GM23338 (cell line): ENCODE measurements around the gene ADA. TPM values are rescaled to one million over a fixed set of nuclear protein-coding genes. Genes with fewer than 3 reads are reported as not detected.

Experiments used
- ATAC-seq: fragments of 200-7000 bp; cut with Tn5 transposase; 3 replicates; pipeline ENCODE4 v1.9.1; 2020
- DNase-seq: peaks from one replicate; pipeline ENCODE4 v3.0.0-alpha.2; 2015; ENCODE audit warnings: low spot score
- H2AFZ ChIP-seq: fragments of 200-600 bp; sonication (generic); 2 replicates; pipeline ENCODE4 v1.8.0; 2016; ENCODE audit warnings: antibody characterized with exemption, mild to moderate bottlenecking, moderate library complexity
- H3F3A ChIP-seq: fragments of 200-600 bp; sonication (generic); replicated peaks from 2 replicates; pipeline ENCODE4 v1.8.0; 2017; ENCODE audit warnings: antibody characterized with exemption, mixed run types, low read depth
- H3K27ac ChIP-seq: fragments of 200-600 bp; sonication (generic); 2 replicates; pipeline ENCODE4 v1.6.1; 2016; ENCODE audit warnings: low read depth
- H3K27me3 ChIP-seq: fragments of 200-600 bp; sonication (generic); 2 replicates; pipeline ENCODE4 v1.8.0; 2016; ENCODE audit warnings: mild to moderate bottlenecking, mixed run types, moderate library complexity; ENCODE audit not compliant: insufficient read depth
- H3K36me3 ChIP-seq: fragments of 200-600 bp; sonication (generic); 2 replicates; pipeline ENCODE4 v1.8.0; 2016; ENCODE audit warnings: mild to moderate bottlenecking; ENCODE audit not compliant: insufficient read depth
- H3K4me1 ChIP-seq: fragments of 200-600 bp; sonication (generic); 2 replicates; pipeline ENCODE4 v1.8.0; 2016; ENCODE audit warnings: mild to moderate bottlenecking, moderate library complexity; ENCODE audit not compliant: insufficient read depth
- H3K4me2 ChIP-seq: fragments of 200-600 bp; sonication (generic); 2 replicates; pipeline ENCODE4 v1.7.1; 2017; ENCODE audit warnings: mixed run types
- H3K4me3 ChIP-seq: fragments of 200-600 bp; sonication (generic); 2 replicates; pipeline ENCODE4 v1.6.1; 2016; ENCODE audit warnings: mixed run types
- H3K79me2 ChIP-seq: fragments of 200-600 bp; sonication (generic); replicated peaks from 2 replicates; pipeline ENCODE4 v1.8.0; 2017; ENCODE audit warnings: mild to moderate bottlenecking; ENCODE audit not compliant: insufficient read depth
- H3K9me2 ChIP-seq: fragments of 200-600 bp; sonication (generic); 2 replicates; pipeline ENCODE4 v1.8.0; 2017; ENCODE audit not compliant: insufficient read depth
- H4K20me1 ChIP-seq: fragments of 200-600 bp; sonication (generic); replicated peaks from 2 replicates; pipeline ENCODE4 v1.8.0; 2017; ENCODE audit warnings: mild to moderate bottlenecking; ENCODE audit not compliant: insufficient read depth
- H3K27ac Mint-ChIP-seq: 2 replicates; pipeline ENCODE4 v1.8.0; 2020; ENCODE audit warnings: inconsistent platforms, mild to moderate bottlenecking, moderate library complexity, mixed read lengths
- H3K27me3 Mint-ChIP-seq: 3 replicates; pipeline ENCODE4 v1.8.0; 2022; ENCODE audit warnings: low read depth, mild to moderate bottlenecking, moderate library complexity, mixed read lengths, inconsistent platforms; ENCODE audit not compliant: insufficient read depth, poor library complexity
- H3K36me3 Mint-ChIP-seq: 3 replicates; pipeline ENCODE4 v1.8.0; 2021; ENCODE audit warnings: low read depth, mild to moderate bottlenecking, inconsistent platforms, moderate library complexity, mixed read lengths
- H3K4me1 Mint-ChIP-seq: 3 replicates; pipeline ENCODE4 v1.8.0; 2020; ENCODE audit warnings: mild to moderate bottlenecking, inconsistent platforms, mixed read lengths
- H3K4me3 Mint-ChIP-seq: 3 replicates; pipeline ENCODE4 v1.8.0; 2021; ENCODE audit warnings: moderate library complexity, mild to moderate bottlenecking, inconsistent platforms, mixed read lengths
- H3K9me3 Mint-ChIP-seq: 3 replicates; pipeline ENCODE4 v1.8.0; 2020; ENCODE audit warnings: moderate library complexity, mild to moderate bottlenecking, inconsistent platforms, mixed read lengths
- CREB1 ChIP-seq: fragments of 250-450 bp; sonication (Bioruptor Pico); IDR thresholded peaks from 2 replicates; pipeline ENCODE4 v1.5.0; 2020; ENCODE audit warnings: low read depth, mild to moderate bottlenecking, moderate library complexity
- ETS1 ChIP-seq: IDR thresholded peaks from 2 replicates; pipeline ENCODE4 v1.6.1; 2016; ENCODE audit warnings: antibody characterized with exemption
- EZH2phosphoT487 ChIP-seq: fragments of 200-600 bp; sonication (generic); IDR thresholded peaks from one replicate; pipeline ENCODE4 v1.8.1; 2018; ENCODE audit warnings: antibody characterized with exemption; ENCODE audit not compliant: unreplicated experiment
- JUNB ChIP-seq: IDR thresholded peaks from one replicate; pipeline ENCODE4 v1.6.1; 2016; ENCODE audit warnings: antibody characterized with exemption; ENCODE audit not compliant: unreplicated experiment
- NANOG ChIP-seq: IDR thresholded peaks from 2 replicates; pipeline ENCODE4 v1.6.1; 2016; ENCODE audit warnings: antibody characterized with exemption, borderline replicate concordance
- ZNF114 ChIP-seq: fragments of 250-450 bp; sonication (Bioruptor Pico); IDR thresholded peaks from 2 replicates; pipeline ENCODE4 v1.5.0; 2020; ENCODE audit warnings: mild to moderate bottlenecking, moderate library complexity
- ZNF331 ChIP-seq: fragments of 250-450 bp; sonication (Bioruptor Pico); IDR thresholded peaks from 2 replicates; pipeline ENCODE4 v1.5.0; 2020; ENCODE audit warnings: low read depth, mild to moderate bottlenecking, moderate library complexity
- ZNF462 ChIP-seq: fragments of 250-450 bp; sonication (Bioruptor Pico); IDR thresholded peaks from 2 replicates; pipeline ENCODE4 v1.5.0; 2020; ENCODE audit warnings: mild to moderate bottlenecking, moderate library complexity
- polyA plus RNA-seq: library from polyadenylated mRNA; unstranded; fragments of >200 nt; fragmentation: Nextera tagmentation; extraction: Ambion mirVana; gene quantifications from 2 replicates; pipeline ENCODE4 v1.2.1, GENCODE V29; 2016
- total RNA-seq: library from RNA; depleted of rRNA; stranded (reverse); fragments of >200 nt; shearing (Covaris generic); gene quantifications from 2 replicates; pipeline ENCODE4 v1.2.3, GENCODE V29; 2014

ADA gene
- total and polyA plus RNA-seq, 2 experiments from 2014 or later = 15.8 to 16.2 TPM

- peaks cover 18% of the 10 kb centered on the region for H3K27me3 Mint-ChIP-seq
- ATAC-seq (no peak), DNase-seq (no peak)
- Histone ChIP-seq H3K9me2 (no peaks in the 10 kb centered on the region), H2AFZ (no peak overlapping the region), H3F3A (no peaks in the 10 kb centered on the region), H3K36me3 (no peaks in the 10 kb centered on the region), H3K4me3 (no peak overlapping the region), H4K20me1 (no peaks in the 10 kb centered on the region), H3K4me1 (no peaks in the 10 kb centered on the region), H3K27ac (no peak overlapping the region), H3K79me2 (no peaks in the 10 kb centered on the region), H3K4me2 (no peak overlapping the region), H3K27me3 (peaks cover under 1% of the 10 kb centered on the region; the same call in 1 of the 2 replicates)
- TF ChIP-seq ZNF331 (CRISPR knock-in tag) = no peak
- no peak for TF ChIP-seq ZNF462 (CRISPR knock-in tag)
- no peak for TF ChIP-seq ETS1
- TF ChIP-seq EZH2phosphoT487 = no peak
- TF ChIP-seq ZNF114 = no peak
- TF ChIP-seq JUNB = no peak
- no peak for TF ChIP-seq CREB1 (CRISPR knock-in tag)
- no peak for TF ChIP-seq NANOG
- H3K4me1 Mint-ChIP-seq = peaks cover 11% of the 10 kb centered on the region
- peaks cover 10% of the 10 kb centered on the region for H3K36me3 Mint-ChIP-seq
- H3K9me3 Mint-ChIP-seq = peaks cover 16% of the 10 kb centered on the region
- H3K27ac Mint-ChIP-seq = no peak overlapping the region
- H3K4me3 Mint-ChIP-seq = no peak overlapping the region
These were observed 7.3 kb upstream of the ADA start for GRCh38 chr20:44658810-44659209.
